IMR-90 (cell line): ENCODE measurements around the gene MVP. TPM values are rescaled to one million over a fixed set of nuclear protein-coding genes. Genes with fewer than 3 reads are reported as not detected.

Source experiments
- ATAC-seq: fragments of 200-7000 bp; cut with Tn5 transposase; 2 replicates; pipeline ENCODE4 v1.9.1; 2020; ENCODE audit warnings: low read depth, mild to moderate bottlenecking, moderate library complexity
- BruUV-seq: library from RNA; stranded (reverse); fragments of 400-500 nt; replicated peaks from 2 replicates; lab custom pipeline; 2021; lab: Mats Ljungman, UMichigan
- CTCF ChIA-PET: fragments of 300-600 bp; formaldehyde crosslinking; extraction: SDS; loops from one replicate; lab custom pipeline; 2021; ENCODE audit warnings: antibody characterized with exemption; lab: Yijun Ruan, JAX
- POLR2A ChIA-PET: fragments of 300-600 bp; sonication (Branson Sonifier 250); formaldehyde crosslinking; loops from one replicate; lab custom pipeline; 2022; ENCODE audit warnings: antibody characterized with exemption; ENCODE audit not compliant: unreplicated experiment; lab: Charles Lee
- DNase-seq: peaks from one replicate; pipeline ENCODE4 v3.0.0; 2013
- H2AFZ ChIP-seq: replicated peaks from 2 replicates; pipeline ENCODE3; 2013; ENCODE audit warnings: low read length, mild to moderate bottlenecking; ENCODE audit not compliant: poor library complexity
- H2AK5ac ChIP-seq: 2 replicates; pipeline ENCODE4 v1.6.1; 2013; ENCODE audit warnings: low read depth, low read length, inconsistent platforms
- H2AK9ac ChIP-seq: replicated peaks from 2 replicates; pipeline ENCODE3; 2013; ENCODE audit warnings: mild to moderate bottlenecking, low read depth, low read length, moderate library complexity; ENCODE audit not compliant: poor library complexity
- H2BK120ac ChIP-seq: 2 replicates; pipeline ENCODE4 v1.6.1; 2013; ENCODE audit warnings: low read depth, low read length, inconsistent platforms
- H2BK15ac ChIP-seq: 3 replicates; pipeline ENCODE4 v1.6.1; 2013; ENCODE audit warnings: low read depth, low read length, inconsistent platforms
- H2BK20ac ChIP-seq: 2 replicates; pipeline ENCODE4 v1.6.1; 2013; ENCODE audit warnings: low read depth, mild to moderate bottlenecking, inconsistent platforms, low read length, moderate library complexity
- H2BK5ac ChIP-seq: 2 replicates; pipeline ENCODE4 v1.6.1; 2013; ENCODE audit warnings: mild to moderate bottlenecking, low read depth, low read length, inconsistent platforms; ENCODE audit not compliant: poor library complexity, severe bottlenecking
- H3K14ac ChIP-seq: replicated peaks from 2 replicates; pipeline ENCODE4 v1.6.1; 2013; ENCODE audit warnings: low read depth, low read length, inconsistent platforms
- H3K18ac ChIP-seq: 2 replicates; pipeline ENCODE4 v1.6.1; 2013; ENCODE audit warnings: low read depth, low read length, control low read depth
- H3K23ac ChIP-seq: 2 replicates; pipeline ENCODE4 v1.6.1; 2013; ENCODE audit warnings: low read depth, low read length, inconsistent platforms
- H3K27ac ChIP-seq: 2 replicates; pipeline ENCODE4 v1.5.1; 2013; ENCODE audit warnings: mild to moderate bottlenecking, control low read depth, low read length; ENCODE audit not compliant: insufficient read depth
- H3K27me3 ChIP-seq: 2 replicates; pipeline ENCODE4 v1.6.1; 2013; ENCODE audit warnings: low read length; ENCODE audit not compliant: control insufficient read depth, insufficient read depth
- H3K36me3 ChIP-seq: 2 replicates; pipeline ENCODE4 v1.6.1; 2013; ENCODE audit warnings: low read length, mixed read lengths; ENCODE audit not compliant: control insufficient read depth, insufficient read depth
- H3K4ac ChIP-seq: 2 replicates; pipeline ENCODE4 v1.6.1; 2013; ENCODE audit warnings: low read depth, low read length, inconsistent platforms
- H3K4me1 ChIP-seq: 2 replicates; pipeline ENCODE4 v1.6.1; 2013; ENCODE audit warnings: low read length, mixed read lengths; ENCODE audit not compliant: control insufficient read depth, insufficient read depth
- H3K4me2 ChIP-seq: 2 replicates; pipeline ENCODE4 v1.6.1; 2013; ENCODE audit warnings: low read depth, mild to moderate bottlenecking, control low read depth, low read length, moderate library complexity
- H3K4me3 ChIP-seq: 2 replicates; pipeline ENCODE4 v1.5.1; 2013; ENCODE audit warnings: low read depth, mild to moderate bottlenecking, control low read depth, low read length, moderate library complexity; ENCODE audit not compliant: insufficient read depth
- H3K56ac ChIP-seq: 2 replicates; pipeline ENCODE4 v1.6.1; 2013; ENCODE audit warnings: low read length, inconsistent platforms; ENCODE audit not compliant: insufficient read depth; ENCODE audit errors: extremely low read depth
- H3K79me1 ChIP-seq, 2 experiments: 2 replicates each; pipeline ENCODE4 v1.6.1; 2013; ENCODE audit warnings: low read length in 2 of 2, inconsistent platforms in 1 of 2, low read depth in 1 of 2
- H3K9ac ChIP-seq: 2 replicates; pipeline ENCODE4 v1.6.1; 2013; ENCODE audit warnings: low read depth, low read length, control low read depth
- H3K9me1 ChIP-seq: 2 replicates; pipeline ENCODE4 v1.6.1; 2013; ENCODE audit warnings: low read length, inconsistent platforms; ENCODE audit not compliant: insufficient read depth
- H3K9me3 ChIP-seq: 2 replicates; pipeline ENCODE4 v1.6.1; 2013; ENCODE audit warnings: low read length; ENCODE audit not compliant: control insufficient read depth, insufficient read depth
- H4K20me1 ChIP-seq: 2 replicates; pipeline ENCODE4 v1.6.1; 2013; ENCODE audit warnings: low read length, inconsistent platforms; ENCODE audit not compliant: insufficient read depth
- H4K5ac ChIP-seq: 2 replicates; pipeline ENCODE4 v1.6.1; 2013; ENCODE audit warnings: mild to moderate bottlenecking, low read depth, low read length, control low read depth
- H4K8ac ChIP-seq, 2 experiments: 2 replicates each; pipeline ENCODE4 v1.6.1; 2013; ENCODE audit warnings: low read depth in 2 of 2, low read length in 2 of 2, control low read depth in 1 of 2, inconsistent platforms in 1 of 2
- H4K91ac ChIP-seq: 2 replicates; pipeline ENCODE4 v1.6.1; 2013; ENCODE audit warnings: low read depth, low read length, inconsistent platforms; ENCODE audit not compliant: insufficient read depth
- BHLHE40 ChIP-seq: fragments of 150-350 bp; IDR thresholded peaks from 2 replicates; pipeline ENCODE4 v1.6.1; 2016; ENCODE audit warnings: mild to moderate bottlenecking, low read depth, low read length
- CEBPB ChIP-seq: IDR thresholded peaks from 2 replicates; pipeline ENCODE4 v1.6.1; 2012; ENCODE audit warnings: low read depth, low read length, improper control_type of control experiment
- ELK1 ChIP-seq: fragments of 150-350 bp; IDR thresholded peaks from 2 replicates; pipeline ENCODE4 v1.6.1; 2016; ENCODE audit warnings: low read depth, mild to moderate bottlenecking, low read length, moderate library complexity, borderline replicate concordance
- FOS ChIP-seq: fragments of 150-350 bp; IDR thresholded peaks from 2 replicates; pipeline ENCODE4 v1.6.1; 2016; ENCODE audit warnings: low read depth, low read length
- MAFK ChIP-seq: IDR thresholded peaks from 2 replicates; pipeline ENCODE4 v1.6.1; 2012; ENCODE audit warnings: low read depth, low read length, improper control_type of control experiment
- MXI1 ChIP-seq: IDR thresholded peaks from 2 replicates; pipeline ENCODE4 v1.6.1; 2012; ENCODE audit warnings: low read depth, mild to moderate bottlenecking, low read length, moderate library complexity, borderline replicate concordance
- NFE2L2 ChIP-seq: fragments of 150-350 bp; IDR thresholded peaks from 2 replicates; pipeline ENCODE4 v1.6.1; 2016; ENCODE audit warnings: low read depth, mild to moderate bottlenecking, low read length
- RAD21 ChIP-seq: IDR thresholded peaks from 2 replicates; pipeline ENCODE4 v1.6.1; 2012; ENCODE audit warnings: low read length, improper control_type of control experiment
- RCOR1 ChIP-seq: IDR thresholded peaks from 2 replicates; pipeline ENCODE4 v1.6.1; 2012; ENCODE audit warnings: mild to moderate bottlenecking, low read length, improper control_type of control experiment; ENCODE audit not compliant: insufficient replicate concordance
- SMC3 ChIP-seq: fragments of 150-350 bp; IDR thresholded peaks from 2 replicates; pipeline ENCODE4 v1.6.1; 2016; ENCODE audit warnings: low read depth, mild to moderate bottlenecking, antibody characterized with exemption, low read length, moderate library complexity
- WGBS, 2 experiments: methylation state at CpG; one replicate each; pipeline versions ENCODE4 v1.1.5 to v1.1.7; 2013; ENCODE audit warnings: missing lambda C conversion rate in 2 of 2; ENCODE audit not compliant: insufficient read length in 1 of 2; ENCODE audit errors: extremely low coverage in 2 of 2; 5-methylcytosine and 5-hydroxymethylcytosine counted together
- dilution Hi-C: fragments of 300-500 bp; cut with HindIII; formaldehyde crosslinking; loops from one replicate; pipeline ENCODE4 v1.14.3; 2018; ENCODE audit warnings: low sequenced_read_pairs; ENCODE audit not compliant: unreplicated experiment
- in situ Hi-C: fragments of 300-500 bp; cut with MboI; formaldehyde crosslinking; loops from 3 replicates; pipeline ENCODE4 v1.14.3; 2019; ENCODE audit warnings: low sequenced_read_pairs, inconsistent platforms, mixed read lengths
- intact Hi-C: fragments of 100-400 bp; cut with micrococcal nuclease; formaldehyde crosslinking; loops from 2 replicates; pipeline ENCODE4 v1.10.0; 2022
- polyA plus RNA-seq, 3 experiments: library from polyadenylated mRNA; depleted of rRNA; stranded (reverse); fragments of >200 nt; gene quantifications; 2 replicates each; pipeline ENCODE4 v1.2.3, GENCODE V29; 2012; ENCODE audit warnings: low replicate concordance in 1 of 3
- total RNA-seq: library from RNA; depleted of rRNA; stranded (reverse); fragments of >200 nt; gene quantifications from 2 replicates; pipeline ENCODE4 v1.2.3, GENCODE V29; 2012
- TF ChIP-seq, protein P1 (sequence below): conservative IDR thresholded peaks from 2 replicates; pipeline ENCODE4 v1.5.1; 2012; ENCODE audit warnings: mild to moderate bottlenecking, low read depth, low read length, improper control_type of control experiment
- TF ChIP-seq, protein P2 (sequence below): fragments of 150-350 bp; IDR thresholded peaks from 2 replicates; pipeline ENCODE4 v1.6.1; 2017; ENCODE audit warnings: mild to moderate bottlenecking, antibody characterized with exemption, low read length, low read depth

Gene MVP
- total and polyA plus RNA-seq, 2 of the 4 experiments (the other 2 are of a cell fraction): 204 to 319 TPM

- Histone ChIP-seq H3K4me1 (peaks cover 4% of the 10 kb centered on the region), H3K18ac (no peak overlapping the region), H3K4me2 (peak overlapping the region; percentile 32), H4K91ac (no peak overlapping the region), H3K9ac (no peak overlapping the region), H3K27me3 (peaks cover 21% of the 10 kb centered on the region), H3K23ac (no peak overlapping the region), H3K27ac (no peak overlapping the region), H2AK5ac (no peak overlapping the region), H2BK20ac (no peak overlapping the region), H2BK120ac (no peak overlapping the region), H3K79me1 (peaks cover 0 to 2% of the 10 kb centered on the region in 2 experiments; a peak in 1 of 4 replicates), H4K8ac (peak overlapping the region in 1 of 2 experiments; percentile 79; a peak in 2 of 4 replicates), H3K36me3 (no peaks in the 10 kb centered on the region), H4K5ac (peak overlapping the region; percentile 25; the same call in 1 of the 2 replicates), H3K9me1 (peaks cover 2% of the 10 kb centered on the region), H3K4me3 (peak overlapping the region; percentile 12; the same call in 1 of the 2 replicates), H4K20me1 (no peaks in the 10 kb centered on the region), H2AFZ (peak overlapping the region; percentile 93), H3K14ac (no peak overlapping the region), H2BK5ac (no peak overlapping the region), H2AK9ac (no peak overlapping the region), H3K4ac (no peak overlapping the region), H2BK15ac (no peak overlapping the region), H3K9me3 (no peaks in the 10 kb centered on the region), H3K56ac (no peak overlapping the region)
- TF ChIP-seq RCOR1 (no peak), SMC3 (0 out of 2 replicates have a peak, but pooled peaks have one; percentile 13), FOS (no peak), MXI1 (no peak), NFE2L2 (no peak), ELK1 (no peak), RAD21 (peak; percentile 26; the same call in 1 of the 2 replicates), BHLHE40 (no peak), CEBPB (no peak), MAFK (no peak)
- TF ChIP-seq, protein P1, sequence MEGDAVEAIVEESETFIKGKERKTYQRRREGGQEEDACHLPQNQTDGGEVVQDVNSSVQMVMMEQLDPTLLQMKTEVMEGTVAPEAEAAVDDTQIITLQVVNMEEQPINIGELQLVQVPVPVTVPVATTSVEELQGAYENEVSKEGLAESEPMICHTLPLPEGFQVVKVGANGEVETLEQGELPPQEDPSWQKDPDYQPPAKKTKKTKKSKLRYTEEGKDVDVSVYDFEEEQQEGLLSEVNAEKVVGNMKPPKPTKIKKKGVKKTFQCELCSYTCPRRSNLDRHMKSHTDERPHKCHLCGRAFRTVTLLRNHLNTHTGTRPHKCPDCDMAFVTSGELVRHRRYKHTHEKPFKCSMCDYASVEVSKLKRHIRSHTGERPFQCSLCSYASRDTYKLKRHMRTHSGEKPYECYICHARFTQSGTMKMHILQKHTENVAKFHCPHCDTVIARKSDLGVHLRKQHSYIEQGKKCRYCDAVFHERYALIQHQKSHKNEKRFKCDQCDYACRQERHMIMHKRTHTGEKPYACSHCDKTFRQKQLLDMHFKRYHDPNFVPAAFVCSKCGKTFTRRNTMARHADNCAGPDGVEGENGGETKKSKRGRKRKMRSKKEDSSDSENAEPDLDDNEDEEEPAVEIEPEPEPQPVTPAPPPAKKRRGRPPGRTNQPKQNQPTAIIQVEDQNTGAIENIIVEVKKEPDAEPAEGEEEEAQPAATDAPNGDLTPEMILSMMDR: peak; percentile 61
- TF ChIP-seq, protein P2, sequence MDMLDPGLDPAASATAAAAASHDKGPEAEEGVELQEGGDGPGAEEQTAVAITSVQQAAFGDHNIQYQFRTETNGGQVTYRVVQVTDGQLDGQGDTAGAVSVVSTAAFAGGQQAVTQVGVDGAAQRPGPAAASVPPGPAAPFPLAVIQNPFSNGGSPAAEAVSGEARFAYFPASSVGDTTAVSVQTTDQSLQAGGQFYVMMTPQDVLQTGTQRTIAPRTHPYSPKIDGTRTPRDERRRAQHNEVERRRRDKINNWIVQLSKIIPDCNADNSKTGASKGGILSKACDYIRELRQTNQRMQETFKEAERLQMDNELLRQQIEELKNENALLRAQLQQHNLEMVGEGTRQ: no peak
- dilution Hi-C loops: no loop called here
- ChIA-PET CTCF (interaction anchor here (0.6 kb wide), 1 partner anchor 8 kb away, joined by 3 read pairs; no protein-coding TSS in a partner anchor), POLR2A (no interaction called here)
- peak; percentile 94 for ATAC-seq
- BruUV-seq: no TSS peak
- intact Hi-C loops: loop anchor here (10.0 kb wide), 1 partner anchor 50 kb away; no protein-coding TSS in a partner anchor
- DNase-seq: peak; percentile 22
- in situ Hi-C loops: no loop called here
- 39% methylated on average over 6 of the region's 38 CpGs; no CpG with 5 or more reads in 1 of the 2 experiments for WGBS, 2 experiments
Measured at GRCh38 chr16:29784901-29785500, 35.3 kb upstream of the MVP start.
